Right renal cortex interstitium (tissue), 3 donors: ENCODE measurements around the gene HHLA2. TPM values are rescaled to one million over a fixed set of nuclear protein-coding genes. Genes with fewer than 3 reads are reported as not detected.

Experiments used
- DNase-seq, 3 donors: peaks; one replicate each; pipeline ENCODE4 v3.0.0-alpha.2; 2013; ENCODE audit warnings: low read depth in 3 of 3, low spot score in 2 of 3
- polyA plus RNA-seq, 3 donors: library from polyadenylated mRNA; unstranded; fragments of 120-200 nt; gene quantifications; one replicate each; pipeline ENCODE4 v1.2.1, GENCODE V29; 2013; ENCODE audit not compliant: insufficient read length in 3 of 3

Gene HHLA2
- polyA plus RNA-seq, 3 donors: 16.8 to 33.8 (median 18.3) TPM

- peak; percentile 18 to 43 (median 25) for DNase-seq
These were observed 1.3 kb downstream of the HHLA2 start for GRCh38 chr3:108297647-108298046.

GRCh38 chr3:108298056-108298455 is 1.7 kb downstream of the HHLA2 start:
- no peak for DNase-seq

- DNase-seq: no peak
These were observed 3.9 kb downstream of the HHLA2 start for GRCh38 chr3:108300103-108300849.

- DNase-seq: no peak
These were observed 5.5 kb downstream of the HHLA2 start for GRCh38 chr3:108301695-108302404.

GRCh38 chr3:108302570-108302969 is 6.2 kb downstream of the HHLA2 start:
- no peak for DNase-seq

- no peak for DNase-seq
These were observed 9.3 kb downstream of the HHLA2 start for GRCh38 chr3:108305484-108306172.

- DNase-seq: no peak
These were observed 15.4 kb downstream of the HHLA2 start for GRCh38 chr3:108311797-108312196.

GRCh38 chr3:108312656-108313055 is 16.3 kb downstream of the HHLA2 start:
- DNase-seq: no peak

- DNase-seq: no peak
These were observed 19.5 kb downstream of the HHLA2 start for GRCh38 chr3:108315767-108316301.

- peak in 1 of 3 donors; percentile 23 for DNase-seq
These were observed 23.2 kb downstream of the HHLA2 start for GRCh38 chr3:108319428-108320082.

GRCh38 chr3:108320746-108321350 is 24.5 kb downstream of the HHLA2 start:
- no peak for DNase-seq

- no peak for DNase-seq
These were observed 26.0 kb downstream of the HHLA2 start for GRCh38 chr3:108322352-108322751.

GRCh38 chr3:108324177-108324576 is 27.8 kb downstream of the HHLA2 start:
- no peak for DNase-seq

GRCh38 chr3:108327168-108327567 is 30.8 kb downstream of the HHLA2 start:
- no peak for DNase-seq

GRCh38 chr3:108328821-108329486 is 32.6 kb downstream of the HHLA2 start:
- DNase-seq: no peak

- no peak for DNase-seq
These were observed 33.2 kb downstream of the HHLA2 start for GRCh38 chr3:108329508-108329907.

- no peak for DNase-seq
These were observed 33.6 kb downstream of the HHLA2 start for GRCh38 chr3:108329947-108330346.

GRCh38 chr3:108331792-108332191 is 35.4 kb downstream of the HHLA2 start:
- no peak for DNase-seq

- no peak for DNase-seq
These were observed 37.6 kb downstream of the HHLA2 start for GRCh38 chr3:108333961-108334360.

GRCh38 chr3:108334701-108335100 is 38.4 kb downstream of the HHLA2 start:
- no peak for DNase-seq
